Neutrophil (primary cell): ENCODE data around the gene SON.

Source experiments
- H3K27ac ChIP-seq: fragments of 200-600 bp; sonication (generic); 2 replicates; pipeline ENCODE4 v1.5.1; 2016; ENCODE audit warnings: mild to moderate bottlenecking, moderate library complexity
- H3K27me3 ChIP-seq: fragments of 200-600 bp; sonication (generic); 2 replicates; pipeline ENCODE4 v1.6.0; 2016; ENCODE audit warnings: mild to moderate bottlenecking
- H3K36me3 ChIP-seq: fragments of 200-600 bp; sonication (generic); 2 replicates; pipeline ENCODE4 v1.5.1; 2017
- H3K4me1 ChIP-seq, 2 experiments: fragments of 200-600 bp in 1 of 2; sonication (generic) in 1 of 2; 1 replicate in 1 of 2; 2 replicates in 1 of 2; pipeline versions ENCODE4 v1.5.1 to v1.6.1; 2013 to 2016; ENCODE audit warnings: low read depth in 1 of 2, low read length in 1 of 2, mild to moderate bottlenecking in 1 of 2, moderate library complexity in 1 of 2; ENCODE audit not compliant: control insufficient read depth in 1 of 2, insufficient read depth in 1 of 2
- H3K4me3 ChIP-seq, 2 experiments: fragments of 200-600 bp in 1 of 2; sonication (generic) in 1 of 2; 1 replicate in 1 of 2; 2 replicates in 1 of 2; pipeline ENCODE4 v1.5.1; 2013 to 2016; ENCODE audit warnings: low read depth in 1 of 2, low read length in 1 of 2, mild to moderate bottlenecking in 1 of 2, moderate library complexity in 1 of 2
- H3K9me3 ChIP-seq: fragments of 200-600 bp; sonication (generic); 2 replicates; pipeline ENCODE4 v1.5.1; 2016
- TF ChIP-seq, protein P1 (sequence below): fragments of 200-600 bp; sonication (generic); IDR thresholded peaks from 2 replicates; pipeline ENCODE4 v1.5.1; 2016; ENCODE audit warnings: antibody characterized with exemption

Gene SON

GRCh38 chr21:33539616-33540015 is 3.2 kb upstream of the SON start:
- peaks cover 24 to 25% of the 10 kb centered on the region in 2 experiments for H3K4me1 ChIP-seq
- no peaks in the 10 kb centered on the region for H3K36me3 ChIP-seq
- H3K4me3 ChIP-seq = no peak overlapping the region
- H3K27me3 ChIP-seq = no peaks in the 10 kb centered on the region
- H3K27ac ChIP-seq = no peak overlapping the region
- H3K9me3 ChIP-seq = no peaks in the 10 kb centered on the region
- TF ChIP-seq, protein P1, sequence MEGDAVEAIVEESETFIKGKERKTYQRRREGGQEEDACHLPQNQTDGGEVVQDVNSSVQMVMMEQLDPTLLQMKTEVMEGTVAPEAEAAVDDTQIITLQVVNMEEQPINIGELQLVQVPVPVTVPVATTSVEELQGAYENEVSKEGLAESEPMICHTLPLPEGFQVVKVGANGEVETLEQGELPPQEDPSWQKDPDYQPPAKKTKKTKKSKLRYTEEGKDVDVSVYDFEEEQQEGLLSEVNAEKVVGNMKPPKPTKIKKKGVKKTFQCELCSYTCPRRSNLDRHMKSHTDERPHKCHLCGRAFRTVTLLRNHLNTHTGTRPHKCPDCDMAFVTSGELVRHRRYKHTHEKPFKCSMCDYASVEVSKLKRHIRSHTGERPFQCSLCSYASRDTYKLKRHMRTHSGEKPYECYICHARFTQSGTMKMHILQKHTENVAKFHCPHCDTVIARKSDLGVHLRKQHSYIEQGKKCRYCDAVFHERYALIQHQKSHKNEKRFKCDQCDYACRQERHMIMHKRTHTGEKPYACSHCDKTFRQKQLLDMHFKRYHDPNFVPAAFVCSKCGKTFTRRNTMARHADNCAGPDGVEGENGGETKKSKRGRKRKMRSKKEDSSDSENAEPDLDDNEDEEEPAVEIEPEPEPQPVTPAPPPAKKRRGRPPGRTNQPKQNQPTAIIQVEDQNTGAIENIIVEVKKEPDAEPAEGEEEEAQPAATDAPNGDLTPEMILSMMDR = no peak

- Histone ChIP-seq H3K9me3 (no peaks in the 10 kb centered on the region), H3K27me3 (no peaks in the 10 kb centered on the region), H3K4me1 (peaks cover 35 to 36% of the 10 kb centered on the region in 2 experiments), H3K36me3 (no peaks in the 10 kb centered on the region), H3K27ac (peak overlapping the region; percentile 98), H3K4me3 (peak overlapping the region in 1 of 2 experiments; percentile 90)
- TF ChIP-seq, protein P1 = no peak
Observed at GRCh38 chr21:33540711-33541104, 2.1 kb upstream of the SON start.

- peak overlapping the region; percentile 98 for H3K27ac ChIP-seq
Observed at GRCh38 chr21:33541105-33541711, 1.6 kb upstream of the SON start.

GRCh38 chr21:33541756-33542639 is 840 bp upstream of the SON start, which contains the start of gene GART:
Gene GART (minus strand): TSS chr21:33542117. CDS start chr21:33539315, 2,802 bp downstream.
- Histone ChIP-seq H3K4me1 (peaks cover 44 to 46% of the 10 kb centered on the region in 2 experiments), H3K9me3 (no peaks in the 10 kb centered on the region), H3K4me3 (peak within 1 kb of the TSS; percentile 90 to 98), H3K36me3 (peaks cover 8% of the 10 kb centered on the region), H3K27ac (peak within 1 kb of the TSS; percentile 98), H3K27me3 (no peaks in the 10 kb centered on the region)
- TF ChIP-seq, protein P1 = no peak

More at GRCh38 chr21:33541105-33541711, 1.6 kb upstream of the SON start:
- Histone ChIP-seq H3K27me3 (no peaks in the 10 kb centered on the region), H3K9me3 (no peaks in the 10 kb centered on the region), H3K4me1 (peaks cover 40 to 41% of the 10 kb centered on the region in 2 experiments), H3K36me3 (peaks cover under 1% of the 10 kb centered on the region), H3K4me3 (peak overlapping the region; percentile 90 to 98)
- TF ChIP-seq, protein P1 = no peak

GRCh38 chr21:33543505-33544129 is 779 bp downstream of the SON start:
- TF ChIP-seq, protein P1 = no peak
- Histone ChIP-seq H3K4me3 (peak overlapping the region; percentile 90 to 98), H3K9me3 (no peaks in the 10 kb centered on the region), H3K36me3 (peaks cover 24% of the 10 kb centered on the region), H3K4me1 (peaks cover 44 to 46% of the 10 kb centered on the region in 2 experiments), H3K27me3 (no peaks in the 10 kb centered on the region), H3K27ac (peak overlapping the region; percentile 98)
